NCI-H510A treated with DMSO at 0.1 percent for 48 hours (cell line): ENCODE data around the gene PAFAH2.

ENCODE experiments used
- DNase-seq: peaks from one replicate; lab custom pipeline; 2025; lab: John Stamatoyannopoulos, UW

The PAFAH2 gene

DNA sequence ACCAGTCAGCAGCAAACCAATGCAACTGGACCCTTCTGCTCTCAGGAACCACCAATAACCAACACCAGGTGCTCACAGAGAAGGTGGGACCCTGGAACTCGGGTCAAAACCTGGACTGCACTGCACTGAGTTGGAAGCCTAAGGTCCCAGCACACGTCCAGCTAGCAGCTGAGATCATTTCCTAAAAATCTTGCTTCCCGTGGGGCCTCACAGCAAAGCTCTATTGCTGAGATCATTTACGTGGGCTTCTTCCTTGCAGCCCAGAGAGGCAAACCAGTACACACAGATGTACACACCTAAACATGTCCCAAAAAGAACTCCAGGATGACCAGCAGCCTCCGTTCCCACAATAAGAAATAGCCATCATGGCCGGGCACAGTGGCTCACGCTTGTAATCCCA, 68.8 kb downstream of the PAFAH2 start:
- DNase-seq, result no peak

DNA sequence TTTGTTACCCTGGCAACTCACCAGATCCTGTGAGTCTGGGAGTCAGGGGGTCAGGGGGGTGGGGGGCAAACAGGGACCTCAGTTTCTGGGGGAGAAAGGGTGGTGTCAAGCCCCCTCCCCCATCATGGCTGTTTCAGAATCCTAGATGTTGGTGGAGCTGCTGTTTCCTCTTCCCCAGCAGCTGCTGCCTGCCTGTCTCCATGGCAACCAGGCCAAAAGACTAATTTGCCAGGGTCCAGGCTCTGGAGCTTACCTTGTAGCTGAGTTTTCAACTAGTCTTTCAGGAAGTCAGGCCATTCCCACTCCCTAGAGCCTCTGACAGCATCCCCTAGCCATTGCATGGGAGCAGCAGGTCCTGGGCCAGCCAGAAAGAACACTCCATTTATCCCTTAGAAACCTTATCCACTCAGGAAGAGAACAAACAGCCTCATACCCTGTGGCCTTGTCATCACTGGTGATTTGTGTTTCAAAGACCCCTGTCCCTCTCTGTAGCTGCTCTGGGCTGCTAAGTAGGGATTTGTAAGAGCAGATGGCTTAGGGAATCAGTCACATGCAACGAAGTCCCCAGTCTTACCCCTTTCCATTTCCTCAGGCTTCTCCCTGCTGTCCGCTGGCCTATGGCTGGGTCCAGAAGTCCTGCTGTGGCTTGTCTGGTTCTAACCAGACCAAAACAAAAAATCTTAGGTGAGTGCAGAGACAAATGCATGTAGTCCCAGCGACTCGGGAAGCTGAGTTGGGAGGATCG, 70.2 kb downstream of the PAFAH2 start:
- DNase-seq, result no peak

DNA sequence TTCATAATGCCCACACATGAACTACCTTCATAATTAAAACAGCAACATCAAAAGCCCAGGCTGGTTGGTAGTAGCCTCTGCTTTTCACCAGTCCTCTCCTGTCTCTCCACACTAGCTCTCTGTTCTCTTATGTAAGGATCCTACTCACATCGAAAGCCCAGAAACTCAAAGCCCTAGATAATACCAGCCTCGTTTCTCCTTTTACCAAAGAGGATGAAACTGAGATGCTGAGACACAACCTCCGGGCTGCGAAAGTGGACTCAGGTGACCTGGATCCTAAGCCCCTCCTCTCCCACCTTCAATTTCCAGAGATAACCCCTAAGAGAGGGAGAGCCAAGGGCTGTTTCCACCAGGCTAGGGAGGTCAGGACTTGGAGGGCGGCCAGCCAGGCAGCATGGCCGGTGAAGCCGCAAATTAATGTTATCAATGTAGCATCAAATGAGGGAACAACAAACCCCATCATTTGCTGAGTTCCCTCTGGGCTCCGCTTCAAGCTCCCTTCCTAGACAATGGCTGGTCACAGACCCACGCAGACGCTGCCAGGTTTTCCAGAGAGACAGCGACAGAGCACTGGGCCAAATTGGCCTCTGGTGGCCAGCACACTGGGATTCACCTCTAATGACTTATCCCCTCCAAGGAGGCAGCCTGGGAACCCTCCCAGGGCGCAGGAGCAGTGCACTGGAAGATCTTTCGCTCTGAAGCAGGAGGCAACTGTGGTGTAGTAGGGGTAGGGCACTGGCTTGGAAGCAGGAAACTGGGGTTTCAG, 70.9 kb downstream of the PAFAH2 start:
- no peak for DNase-seq

- DNase-seq, result no peak
Measured at GRCh38 chr1:25924454-25924853, 73.4 kb downstream of the PAFAH2 start.

DNA sequence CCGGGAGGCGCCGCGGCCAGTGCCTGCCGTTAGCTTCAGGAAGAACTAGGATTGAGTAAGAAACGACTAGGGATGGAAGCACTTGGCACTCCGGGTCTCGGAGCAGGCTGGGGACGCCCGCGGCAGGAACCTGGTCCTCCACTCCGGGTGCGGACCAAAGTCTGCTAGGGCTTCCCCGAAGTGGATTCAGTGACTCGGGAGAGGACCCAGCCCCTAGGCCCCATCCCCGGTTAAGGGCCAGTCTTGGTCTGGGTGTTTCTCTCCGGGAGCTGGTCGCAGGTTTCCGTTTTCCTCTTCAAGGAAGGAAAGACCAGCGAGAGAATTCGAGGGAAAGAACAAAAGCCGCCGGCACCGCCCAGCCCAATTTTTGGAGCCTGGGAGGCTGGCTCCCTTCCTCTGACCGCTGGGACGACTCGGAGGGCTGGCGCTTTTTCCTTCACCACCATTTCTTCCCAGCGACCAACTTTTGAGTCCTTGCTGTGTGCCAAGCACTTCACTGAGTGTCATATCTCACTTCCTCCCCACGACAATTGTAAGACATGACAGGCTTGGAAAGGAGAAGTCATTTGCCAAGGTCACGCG, 74.8 kb downstream of the PAFAH2 start:
- DNase-seq, result peak; percentile 17

GRCh38 chr1:25922056-25922970, 75.5 kb downstream of the PAFAH2 start:
- peak; percentile 49 for DNase-seq

GRCh38 chr1:25918615-25919014, 79.2 kb downstream of the PAFAH2 start:
- no peak for DNase-seq

DNA sequence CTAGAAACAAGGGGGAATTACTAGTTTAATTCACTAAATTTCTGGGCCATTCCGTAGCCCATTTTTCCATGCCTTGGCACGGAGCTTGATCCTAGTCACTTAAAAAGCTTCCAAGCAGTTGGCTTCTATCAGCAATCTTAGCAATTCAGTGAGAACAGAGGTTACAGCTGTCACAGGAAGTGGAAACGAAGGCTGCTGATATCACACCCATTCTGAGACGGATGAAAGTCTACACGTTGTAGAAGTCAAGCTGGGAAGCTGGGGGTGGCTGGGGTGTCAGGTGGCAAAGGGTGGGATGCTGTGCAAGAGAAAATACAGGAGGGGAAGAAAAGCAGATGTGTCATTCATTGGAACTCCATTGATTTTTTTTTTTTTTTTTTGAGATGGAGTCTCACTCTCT, 79.9 kb downstream of the PAFAH2 start:
- no peak for DNase-seq

DNA sequence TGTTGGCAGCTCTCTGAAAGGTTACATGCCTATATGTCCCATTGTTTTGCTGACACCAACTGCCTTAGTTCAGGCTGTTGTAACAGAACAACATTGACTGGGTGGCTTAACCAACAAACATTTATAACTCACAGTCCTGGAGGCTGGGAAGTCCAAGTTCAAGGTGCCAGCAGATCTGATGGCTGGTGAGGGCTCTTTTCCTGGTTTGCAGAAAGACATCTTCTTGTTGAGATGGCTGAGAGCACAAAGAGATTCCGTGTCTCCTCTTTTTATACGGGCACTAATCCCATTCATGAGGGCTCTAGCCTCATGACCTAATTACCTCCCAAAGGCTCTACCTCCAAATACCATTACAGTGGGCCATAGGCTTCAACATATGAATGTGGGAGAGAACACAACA, 81.4 kb downstream of the PAFAH2 start:
- no peak for DNase-seq

- DNase-seq, result no peak
Measured at GRCh38 chr1:25914074-25914995, 83.5 kb downstream of the PAFAH2 start.

GRCh38 chr1:25913206-25913605, 84.7 kb downstream of the PAFAH2 start:
- DNase-seq, result no peak

DNA sequence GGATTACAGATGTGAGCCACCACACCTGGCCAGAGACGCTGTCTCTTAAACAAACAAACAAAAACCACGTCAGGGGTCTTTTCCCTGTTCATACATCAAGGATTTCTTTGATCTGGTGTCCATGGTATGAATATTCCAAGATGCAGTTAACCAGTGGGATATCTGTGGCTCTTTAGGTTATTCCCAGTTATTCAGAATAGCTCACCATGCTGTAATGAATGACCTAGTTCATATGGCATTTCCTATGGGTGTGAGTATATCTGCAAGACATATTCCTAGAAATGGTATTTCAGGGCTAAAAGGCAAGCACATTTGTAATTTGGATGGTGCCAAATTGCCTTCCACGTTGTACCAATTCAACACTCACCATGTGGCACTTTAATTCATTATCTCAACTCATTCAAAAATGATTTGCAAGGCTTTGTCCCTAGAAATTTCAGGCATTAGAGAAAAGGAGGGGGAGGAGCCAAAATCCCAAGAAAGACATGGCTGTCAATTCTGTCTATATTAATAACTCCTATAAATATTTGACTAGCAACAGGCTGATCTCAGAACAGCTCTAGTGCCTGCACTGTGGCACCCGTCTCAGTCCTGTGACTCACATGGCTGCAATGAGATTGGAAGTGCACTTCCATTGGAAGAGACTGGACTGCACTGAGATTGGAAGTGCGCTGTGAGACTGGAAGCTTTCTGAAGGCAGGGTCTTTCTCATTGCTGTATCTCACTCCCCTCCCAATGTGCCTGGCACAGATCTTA, 85.6 kb downstream of the PAFAH2 start:
- no peak for DNase-seq

- DNase-seq, result no peak
Measured at GRCh38 chr1:25911162-25911561, 86.7 kb downstream of the PAFAH2 start.
